ENCODE measurements around the gene SCARB1. TPM values are rescaled to one million over a fixed set of nuclear protein-coding genes. Genes with fewer than 3 reads are reported as not detected.

The SCARB1 gene
- total RNA-seq, 1 donor from 2014 or later = 44.5 TPM

DNA sequence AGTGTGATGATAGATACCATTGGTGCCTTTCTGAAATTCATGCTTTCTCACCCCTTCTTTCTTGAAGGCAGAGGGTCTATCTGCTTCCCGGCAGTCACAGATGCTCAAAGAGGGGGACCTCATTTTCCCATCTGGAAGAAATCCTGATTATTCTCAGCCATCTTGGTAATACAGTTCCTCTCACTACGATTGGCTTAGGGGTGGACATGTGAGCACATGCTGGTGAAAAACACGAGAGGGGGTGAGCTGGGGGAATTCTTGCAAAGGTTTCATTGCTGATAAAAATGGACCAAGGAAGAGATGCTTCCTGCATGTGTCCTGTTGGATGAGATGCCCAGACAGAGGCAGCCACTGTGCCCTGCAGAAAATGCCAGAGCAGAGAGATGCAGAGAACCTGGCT is 13.8 kb upstream of the SCARB1 start:
- Histone ChIP-seq H2AFZ (ENCODE audit: low read depth, low read length) (no peak overlapping the region), H3K4me3 (ENCODE audit: insufficient read depth, low read depth, low read length) (no peak overlapping the region), H3K9me3 (ENCODE audit: insufficient read depth, low read depth, low read length) (no peaks in the 10 kb centered on the region), H4K20me1 (ENCODE audit: insufficient read depth, low read length) (no peaks in the 10 kb centered on the region), H3K79me2 (ENCODE audit: insufficient read depth, low read length) (no peaks in the 10 kb centered on the region), H3K4me2 (ENCODE audit: low read length) (no peak overlapping the region), H3K4me1 (ENCODE audit: insufficient read depth, low read length) (no peaks in the 10 kb centered on the region), H3K27me3 (ENCODE audit: insufficient read depth, low read length) (no peaks in the 10 kb centered on the region), H3K9ac (ENCODE audit: low read length) (no peak overlapping the region), H3K27ac (ENCODE audit: low read depth, low read length) (no peak overlapping the region), H3K36me3 (ENCODE audit: insufficient read depth, low read length) (no peaks in the 10 kb centered on the region)
- FAIRE-seq (no peak), DNase-seq (ENCODE audit: low read depth) (no peak)
- Mint-ChIP-seq H3K27me3 (ENCODE audit: low read depth, unreplicated experiment) (peaks cover 7% of the 10 kb centered on the region), H3K27ac (ENCODE audit: unreplicated experiment) (no peak overlapping the region), H3K36me3 (ENCODE audit: low read depth, unreplicated experiment) (peaks cover 10% of the 10 kb centered on the region), H3K9me3 (ENCODE audit: unreplicated experiment) (peaks cover 1% of the 10 kb centered on the region), H3K4me3 (ENCODE audit: unreplicated experiment) (no peak overlapping the region), H3K4me1 (ENCODE audit: low read depth, unreplicated experiment) (no peaks in the 10 kb centered on the region)
- no peak for TF ChIP-seq EZH2 (IDR thresholded peaks at IDR 0.05; ENCODE audit: insufficient read depth, low read length)
- TF ChIP-seq, protein P1, sequence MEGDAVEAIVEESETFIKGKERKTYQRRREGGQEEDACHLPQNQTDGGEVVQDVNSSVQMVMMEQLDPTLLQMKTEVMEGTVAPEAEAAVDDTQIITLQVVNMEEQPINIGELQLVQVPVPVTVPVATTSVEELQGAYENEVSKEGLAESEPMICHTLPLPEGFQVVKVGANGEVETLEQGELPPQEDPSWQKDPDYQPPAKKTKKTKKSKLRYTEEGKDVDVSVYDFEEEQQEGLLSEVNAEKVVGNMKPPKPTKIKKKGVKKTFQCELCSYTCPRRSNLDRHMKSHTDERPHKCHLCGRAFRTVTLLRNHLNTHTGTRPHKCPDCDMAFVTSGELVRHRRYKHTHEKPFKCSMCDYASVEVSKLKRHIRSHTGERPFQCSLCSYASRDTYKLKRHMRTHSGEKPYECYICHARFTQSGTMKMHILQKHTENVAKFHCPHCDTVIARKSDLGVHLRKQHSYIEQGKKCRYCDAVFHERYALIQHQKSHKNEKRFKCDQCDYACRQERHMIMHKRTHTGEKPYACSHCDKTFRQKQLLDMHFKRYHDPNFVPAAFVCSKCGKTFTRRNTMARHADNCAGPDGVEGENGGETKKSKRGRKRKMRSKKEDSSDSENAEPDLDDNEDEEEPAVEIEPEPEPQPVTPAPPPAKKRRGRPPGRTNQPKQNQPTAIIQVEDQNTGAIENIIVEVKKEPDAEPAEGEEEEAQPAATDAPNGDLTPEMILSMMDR (IDR thresholded peaks at IDR 0.05; ENCODE audit: insufficient read depth, low read depth, low read length) = no peak

DNA sequence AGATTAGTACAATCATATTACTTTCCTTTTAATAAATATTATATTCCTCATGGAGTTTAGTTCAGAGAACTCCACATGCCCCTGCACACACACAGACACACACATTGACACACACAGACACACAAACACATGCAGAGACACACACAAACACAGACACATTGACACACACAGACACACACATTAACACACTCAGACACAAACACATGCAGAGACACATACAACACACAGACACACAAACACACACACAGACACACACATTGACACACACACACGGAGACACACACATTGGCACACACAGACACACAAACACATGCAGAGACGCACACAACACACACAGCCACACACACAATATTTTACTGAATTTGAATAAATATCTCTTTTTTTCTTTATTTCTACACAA is 12.5 kb upstream of the SCARB1 start:
- no peak overlapping the region for H3K27ac Mint-ChIP-seq (ENCODE audit: unreplicated experiment)
- H3K36me3 Mint-ChIP-seq (ENCODE audit: low read depth, unreplicated experiment) = peaks cover 7% of the 10 kb centered on the region
- no peak for TF ChIP-seq EZH2 (IDR thresholded peaks at IDR 0.05; ENCODE audit: insufficient read depth, low read length)
- TF ChIP-seq, protein P1 (IDR thresholded peaks at IDR 0.05; ENCODE audit: insufficient read depth, low read depth, low read length) = no peak
- H3K9me3 ChIP-seq (ENCODE audit: insufficient read depth, low read depth, low read length) = no peaks in the 10 kb centered on the region
- H3K27me3 Mint-ChIP-seq (ENCODE audit: low read depth, unreplicated experiment) = peaks cover 10% of the 10 kb centered on the region
- H3K4me1 Mint-ChIP-seq (ENCODE audit: low read depth, unreplicated experiment) = peaks cover 4% of the 10 kb centered on the region
- no peak overlapping the region for H3K4me3 Mint-ChIP-seq (ENCODE audit: unreplicated experiment)
- H4K20me1 ChIP-seq (ENCODE audit: insufficient read depth, low read length) = no peaks in the 10 kb centered on the region
- no peak overlapping the region for H3K4me3 ChIP-seq (ENCODE audit: insufficient read depth, low read depth, low read length)
- no peak for FAIRE-seq
- no peaks in the 10 kb centered on the region for H3K27me3 ChIP-seq (ENCODE audit: insufficient read depth, low read length)
- no peaks in the 10 kb centered on the region for H3K79me2 ChIP-seq (ENCODE audit: insufficient read depth, low read length)
- H3K4me2 ChIP-seq (ENCODE audit: low read length) = no peak overlapping the region
- H3K9ac ChIP-seq (ENCODE audit: low read length) = no peak overlapping the region
- H3K27ac ChIP-seq (ENCODE audit: low read depth, low read length) = no peak overlapping the region
- no peaks in the 10 kb centered on the region for H3K4me1 ChIP-seq (ENCODE audit: insufficient read depth, low read length)
- no peaks in the 10 kb centered on the region for H3K36me3 ChIP-seq (ENCODE audit: insufficient read depth, low read length)
- no peak overlapping the region for H2AFZ ChIP-seq (ENCODE audit: low read depth, low read length)
- DNase-seq (ENCODE audit: low read depth) = no peak
- peaks cover 1% of the 10 kb centered on the region for H3K9me3 Mint-ChIP-seq (ENCODE audit: unreplicated experiment)

DNA sequence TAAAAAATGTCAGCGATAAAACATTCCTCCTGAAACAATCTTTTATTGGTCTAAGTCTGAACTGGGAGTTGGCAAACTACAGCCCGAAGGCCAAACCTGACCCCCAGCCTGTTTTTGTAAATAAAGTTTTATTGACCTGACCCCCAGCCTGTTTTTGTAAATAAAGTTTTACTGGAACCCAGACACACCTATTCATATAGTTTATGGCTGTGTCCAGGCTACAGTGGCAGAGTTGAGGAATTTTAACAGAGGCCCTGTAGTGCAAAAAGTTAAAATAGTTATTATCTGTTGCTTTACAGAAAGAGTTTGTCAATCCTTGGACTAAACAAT is 12.1 kb upstream of the SCARB1 start:
- Histone ChIP-seq H4K20me1 (ENCODE audit: insufficient read depth, low read length) (no peaks in the 10 kb centered on the region), H3K4me1 (ENCODE audit: insufficient read depth, low read length) (no peaks in the 10 kb centered on the region), H3K9ac (ENCODE audit: low read length) (no peak overlapping the region), H3K79me2 (ENCODE audit: insufficient read depth, low read length) (no peaks in the 10 kb centered on the region), H2AFZ (ENCODE audit: low read depth, low read length) (no peak overlapping the region), H3K4me3 (ENCODE audit: insufficient read depth, low read depth, low read length) (no peak overlapping the region), H3K27ac (ENCODE audit: low read depth, low read length) (no peak overlapping the region), H3K9me3 (ENCODE audit: insufficient read depth, low read depth, low read length) (no peaks in the 10 kb centered on the region), H3K4me2 (ENCODE audit: low read length) (no peak overlapping the region), H3K27me3 (ENCODE audit: insufficient read depth, low read length) (no peaks in the 10 kb centered on the region), H3K36me3 (ENCODE audit: insufficient read depth, low read length) (no peaks in the 10 kb centered on the region)
- TF ChIP-seq, protein P1 (IDR thresholded peaks at IDR 0.05; ENCODE audit: insufficient read depth, low read depth, low read length) = no peak
- no peak for TF ChIP-seq EZH2 (IDR thresholded peaks at IDR 0.05; ENCODE audit: insufficient read depth, low read length)
- Mint-ChIP-seq H3K27me3 (ENCODE audit: low read depth, unreplicated experiment) (peaks cover 12% of the 10 kb centered on the region), H3K9me3 (ENCODE audit: unreplicated experiment) (peaks cover 1% of the 10 kb centered on the region), H3K27ac (ENCODE audit: unreplicated experiment) (no peak overlapping the region), H3K36me3 (ENCODE audit: low read depth, unreplicated experiment) (peaks cover 7% of the 10 kb centered on the region), H3K4me3 (ENCODE audit: unreplicated experiment) (no peak overlapping the region), H3K4me1 (ENCODE audit: low read depth, unreplicated experiment) (peaks cover 6% of the 10 kb centered on the region)
- DNase-seq (ENCODE audit: low read depth) (no peak), FAIRE-seq (no peak)

Data from astrocyte (in vitro differentiated cells and primary cell).